ENCODE data around the gene PITPNM3.
"Not testable (repeated sequence)": the region's sequence is repeated elsewhere in the genome, so short reads cannot be mapped to it uniquely, and the experiment has no call there.

Gene PITPNM3

DNA sequence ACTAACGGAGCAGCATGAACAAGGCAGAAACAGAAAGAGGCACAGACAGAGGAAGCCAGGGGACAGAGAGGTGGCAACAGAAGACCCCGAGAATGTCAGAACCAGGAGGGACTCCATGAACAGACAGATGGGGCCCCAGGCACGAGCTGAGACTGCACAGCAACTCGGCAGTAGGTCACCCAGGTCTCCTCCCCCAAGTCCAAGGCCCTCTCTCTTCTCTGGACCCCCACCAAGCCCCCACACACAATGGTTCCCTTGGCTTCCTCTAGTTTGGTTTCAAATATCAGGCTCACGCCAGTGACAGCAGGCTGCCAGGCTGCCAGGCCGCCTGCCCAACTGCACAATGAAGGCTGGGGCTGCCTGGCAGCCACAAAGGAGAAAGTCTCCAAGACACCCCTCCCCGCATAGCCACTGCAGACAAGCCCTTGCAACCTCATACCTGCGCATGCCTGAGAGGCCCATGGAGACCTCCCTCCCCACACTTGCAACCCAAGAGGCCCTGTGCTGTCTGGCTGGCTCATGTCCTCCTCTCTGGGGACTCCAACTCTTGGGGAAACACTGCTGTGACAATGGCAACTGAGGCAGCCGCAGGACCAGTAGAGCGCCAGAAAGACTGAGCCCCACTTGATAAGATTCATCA lies 57.3 kb downstream of the PITPNM3 start:
- DNase-seq (ENCODE audit: low spot score): no peak

DNA sequence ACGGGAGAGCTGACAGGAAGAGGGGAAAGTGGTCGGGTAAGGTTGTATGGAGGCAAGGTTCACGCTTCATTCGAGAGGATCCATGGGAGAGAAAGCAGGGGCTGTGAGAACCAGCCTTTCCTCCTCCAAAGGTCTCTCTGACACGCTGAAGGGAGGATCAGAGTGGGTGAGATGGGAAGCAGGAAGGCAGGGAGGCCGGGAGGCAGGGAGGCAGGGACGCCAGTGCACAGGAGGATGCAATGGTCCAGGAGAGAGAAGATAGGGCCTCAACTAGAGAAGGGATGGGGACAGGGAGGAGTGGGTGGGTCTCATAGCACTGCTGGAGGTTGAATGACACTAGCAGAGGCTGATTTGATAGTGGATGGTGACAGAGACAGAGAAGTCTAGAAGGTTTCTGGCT lies 58.0 kb downstream of the PITPNM3 start:
- DNase-seq (ENCODE audit: low spot score): no peak

DNA sequence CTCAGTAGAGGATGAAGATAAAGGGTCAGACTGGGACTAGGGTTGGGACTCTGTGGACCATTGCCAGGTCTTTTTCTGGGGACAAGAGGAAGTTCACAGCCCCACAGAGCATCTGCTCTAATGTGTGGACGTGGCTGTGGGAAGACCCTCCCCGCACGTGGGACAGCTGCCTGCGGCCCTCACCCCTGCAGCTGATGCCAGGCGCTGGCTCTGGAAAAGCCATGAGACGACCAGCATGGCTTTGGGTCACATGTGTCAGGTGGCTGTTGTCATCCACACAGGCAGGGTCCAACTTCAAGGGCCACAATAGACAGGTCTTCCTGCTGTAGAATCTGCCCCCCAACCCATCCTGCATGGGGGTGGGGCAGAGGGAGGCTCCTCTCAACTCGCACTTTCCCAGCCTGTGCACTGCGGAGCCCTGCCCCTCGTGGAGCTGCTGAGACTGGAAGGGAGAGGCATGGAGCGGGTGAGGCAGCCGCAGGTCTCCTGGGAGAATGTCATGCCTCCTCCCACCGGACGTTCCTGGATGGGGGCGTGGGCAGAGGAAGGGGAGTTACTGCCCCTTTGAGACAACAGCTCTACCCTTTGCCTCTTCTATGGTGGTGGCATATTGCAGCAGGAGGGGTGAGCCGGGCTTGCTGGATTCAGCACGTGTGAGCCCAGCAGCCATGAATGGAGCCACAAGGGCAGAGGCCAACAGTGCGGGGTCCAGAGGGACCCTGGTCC lies 58.7 kb downstream of the PITPNM3 start:
- DNase-seq (ENCODE audit: low spot score): no peak

DNA sequence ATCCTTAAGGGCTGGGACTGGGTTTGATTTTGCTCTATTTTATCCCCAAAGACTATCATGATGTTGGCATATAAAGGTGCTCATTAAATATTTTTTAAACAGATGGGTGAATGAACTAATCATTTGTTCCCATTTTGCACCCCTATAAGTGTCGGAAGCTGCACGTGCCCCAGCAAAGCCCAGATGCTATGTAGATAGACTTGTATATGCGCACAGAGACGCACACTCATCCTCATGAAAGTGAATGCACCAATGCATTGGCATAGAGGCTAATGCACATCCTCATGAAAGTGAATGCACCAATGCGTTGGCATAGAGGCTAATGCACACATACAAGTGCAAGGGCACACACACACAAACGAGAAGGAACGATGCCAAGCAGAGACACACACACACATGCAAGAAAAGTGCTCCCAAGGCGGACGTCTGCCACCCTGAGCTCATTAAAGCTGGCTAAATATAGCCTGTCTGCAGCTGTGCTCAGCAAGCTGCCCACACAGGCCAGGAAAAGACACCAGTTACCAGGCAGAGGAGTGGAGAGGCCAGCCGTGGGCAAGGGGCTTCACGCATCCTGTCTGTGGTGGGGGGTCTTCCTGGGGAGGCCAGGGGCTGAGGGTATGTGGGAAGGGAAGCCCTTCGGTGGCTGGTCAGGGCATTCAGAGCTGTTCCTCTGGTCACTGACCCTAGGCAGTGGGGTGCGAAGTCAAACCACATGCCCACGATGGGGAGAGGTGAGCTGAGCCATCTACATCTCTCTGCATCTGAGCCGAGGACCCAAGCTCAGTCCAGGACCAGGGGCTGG lies 59.5 kb downstream of the PITPNM3 start:
- DNase-seq (ENCODE audit: low spot score): no peak

DNA sequence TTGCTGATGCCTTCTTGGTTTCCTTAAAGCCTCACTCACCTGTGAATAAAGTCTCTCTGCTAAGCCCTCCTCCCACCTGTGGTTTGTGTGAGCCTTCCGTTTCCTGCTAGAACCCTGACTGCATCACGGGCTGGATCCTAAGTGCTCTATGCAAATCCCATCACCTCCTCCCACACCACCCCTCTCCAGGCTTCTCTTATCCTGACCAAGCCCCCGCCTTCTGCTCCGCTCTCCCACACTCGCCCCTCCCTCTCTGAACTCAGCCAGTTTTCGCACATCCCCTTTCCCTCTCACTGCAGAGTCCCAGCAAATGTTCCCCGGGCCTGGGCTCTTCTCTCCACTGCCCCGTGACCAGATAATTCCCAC lies 60.3 kb downstream of the PITPNM3 start:
- DNase-seq (ENCODE audit: low spot score): no peak

DNA sequence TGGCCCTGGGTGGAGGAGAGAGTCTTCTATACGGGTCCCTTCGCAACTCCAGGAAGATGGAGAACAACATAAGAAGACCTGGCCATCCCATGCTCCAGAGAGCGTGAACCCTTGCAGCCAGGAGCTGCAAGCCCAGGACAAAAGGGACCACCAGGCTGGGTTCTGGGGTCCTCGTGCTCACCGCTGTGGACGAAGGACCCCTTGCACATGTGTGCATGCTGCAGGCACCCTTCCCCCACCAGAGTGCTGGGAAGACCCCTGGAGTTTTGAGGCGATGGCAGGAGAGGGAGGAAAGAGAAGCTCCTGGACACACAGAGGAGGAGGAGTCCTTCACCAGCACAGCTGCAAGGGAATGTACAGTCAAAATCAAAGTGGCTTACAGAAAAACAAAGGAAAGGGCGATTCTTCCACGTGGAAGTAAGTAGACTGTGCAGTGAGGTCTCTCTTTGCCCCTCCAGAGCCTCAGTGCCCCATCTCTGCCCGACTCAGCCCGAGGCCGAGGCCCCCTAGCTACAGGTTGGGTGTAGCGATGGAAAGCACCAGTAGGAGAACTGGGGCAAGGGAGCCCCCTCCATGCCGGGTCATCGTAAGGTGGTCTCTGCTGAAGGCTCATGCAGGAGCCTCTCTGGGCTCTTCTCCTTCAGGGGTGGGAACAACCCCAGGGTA lies 60.8 kb downstream of the PITPNM3 start:
- no peak for DNase-seq (ENCODE audit: low spot score)

DNA sequence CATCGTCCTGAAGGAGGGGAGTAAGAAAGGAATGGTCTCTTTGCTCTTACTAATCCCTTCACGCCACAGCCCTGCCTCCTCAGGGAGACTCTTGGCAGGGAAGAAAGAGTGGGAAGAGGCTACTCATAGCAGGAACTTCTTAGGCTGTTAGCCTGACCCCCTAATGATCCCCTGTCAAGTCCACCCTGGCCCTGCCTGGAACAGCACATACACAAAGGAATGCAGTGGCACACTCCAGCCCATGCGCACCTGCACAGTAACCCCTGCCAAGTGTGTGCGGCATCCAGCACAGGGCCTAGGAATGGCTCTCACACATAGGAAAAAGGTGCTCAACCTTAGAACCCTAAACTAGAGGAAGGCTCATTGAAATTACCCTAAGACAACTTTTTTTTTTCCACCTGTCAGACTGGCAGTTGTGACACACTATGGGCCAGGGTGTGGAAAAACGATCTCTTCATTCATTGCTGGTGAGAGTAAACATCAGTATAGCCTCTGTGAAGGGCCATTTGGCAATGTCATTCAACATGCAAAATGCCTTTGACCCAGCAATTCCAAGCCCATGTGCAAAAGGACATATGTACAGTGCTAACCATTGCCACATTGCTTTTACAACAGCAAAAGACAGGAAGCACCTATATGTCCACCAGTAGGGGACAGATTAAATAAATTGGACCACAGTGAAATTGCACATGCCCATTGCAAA lies 62.0 kb downstream of the PITPNM3 start:
- no peak for DNase-seq (ENCODE audit: low spot score)

DNA sequence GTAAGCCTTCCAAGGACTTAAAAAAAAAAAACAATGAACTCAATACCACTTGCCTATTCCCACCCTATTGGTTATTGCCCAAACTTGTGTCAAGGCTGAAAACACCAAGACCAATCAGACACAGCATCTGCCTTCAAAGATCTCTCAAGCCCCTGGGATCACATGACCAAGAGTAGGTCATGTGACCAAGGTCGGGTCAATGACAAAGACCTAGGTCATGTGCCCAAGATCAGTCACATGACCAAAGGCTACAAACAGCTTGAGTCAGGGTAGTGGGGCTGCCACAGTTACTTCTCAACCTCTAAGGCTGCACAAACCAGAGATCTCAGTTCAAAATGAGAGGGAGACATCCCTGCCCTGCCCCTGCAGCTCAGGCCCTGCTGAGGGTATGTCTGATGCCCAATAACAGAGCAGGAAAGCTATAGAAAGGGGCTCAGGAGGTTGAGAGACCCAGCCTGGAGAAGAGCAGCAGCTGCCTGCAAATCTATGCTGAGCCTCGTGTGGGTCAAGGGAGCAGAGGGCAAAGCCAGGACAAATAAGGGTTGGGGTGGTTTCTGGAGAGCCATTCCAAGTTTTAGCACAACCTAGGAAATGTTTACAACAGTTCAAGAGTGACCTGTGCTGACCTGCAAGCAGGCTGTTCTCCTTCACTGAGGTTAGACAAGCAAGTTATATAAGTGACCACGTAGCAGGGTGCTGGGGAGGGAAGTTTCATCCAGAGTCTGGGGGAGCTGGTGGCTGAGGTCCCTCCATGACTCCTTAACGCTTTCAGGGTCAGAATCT lies 63.3 kb downstream of the PITPNM3 start:
- DNase-seq (ENCODE audit: low spot score): no peak

DNA sequence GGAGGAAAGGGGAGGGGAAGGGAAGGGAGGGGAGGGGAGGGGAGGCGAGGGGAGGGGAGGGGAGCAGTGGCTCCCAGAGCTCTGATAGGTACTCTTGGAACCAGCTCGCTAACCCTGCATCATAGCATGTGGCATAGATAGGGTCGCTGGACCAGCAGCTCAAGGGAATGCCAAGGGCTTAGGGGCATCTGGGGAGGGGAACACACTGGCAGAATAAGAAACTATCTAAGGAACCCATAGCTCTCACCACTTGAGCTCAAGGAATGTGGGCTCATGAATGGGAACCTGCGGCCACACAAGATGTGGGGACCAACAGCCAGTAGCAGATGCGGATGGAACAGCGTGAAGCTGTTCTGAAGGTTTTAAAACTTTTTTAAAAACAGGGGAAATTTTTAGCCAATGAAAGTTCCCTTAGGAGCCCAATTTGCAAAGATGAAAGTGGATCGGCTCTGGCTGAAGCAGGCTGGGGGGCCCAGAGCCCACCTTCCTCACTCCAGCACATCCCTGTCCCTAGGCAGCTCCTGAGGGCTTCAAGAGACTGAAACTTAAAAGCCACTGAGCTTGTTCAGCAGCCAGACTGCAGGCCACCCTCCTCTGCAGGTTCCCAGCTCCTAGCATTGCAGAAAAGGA lies 65.2 kb downstream of the PITPNM3 start:
- no peak for DNase-seq (ENCODE audit: low spot score)

DNA sequence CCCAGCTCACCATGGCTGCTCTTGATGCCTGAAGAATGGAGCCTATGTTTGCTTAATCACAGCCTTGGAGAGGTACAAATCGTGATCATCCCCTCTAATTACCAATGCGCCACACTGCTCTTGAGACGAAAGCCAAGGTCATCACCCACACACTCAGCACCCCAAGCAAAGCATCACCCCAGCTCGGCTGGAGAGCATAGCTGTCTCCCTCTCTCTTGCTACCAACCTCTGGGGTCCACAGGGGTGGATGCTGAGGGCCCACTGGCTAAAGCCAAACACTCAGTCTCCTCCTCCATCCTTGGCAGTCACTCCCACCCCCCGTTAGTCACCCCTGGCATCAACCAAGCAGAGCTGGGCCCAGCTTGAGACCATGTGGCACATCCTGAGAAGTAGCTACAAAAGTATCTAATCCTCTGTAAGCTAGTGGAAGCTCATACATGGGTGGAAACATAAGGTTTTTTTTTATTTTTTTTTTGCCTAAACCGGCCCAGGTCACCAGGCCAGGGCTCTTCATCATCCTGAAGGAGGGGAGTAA lies 67.3 kb downstream of the PITPNM3 start:
- no peak for DNase-seq (ENCODE audit: low spot score)

DNA sequence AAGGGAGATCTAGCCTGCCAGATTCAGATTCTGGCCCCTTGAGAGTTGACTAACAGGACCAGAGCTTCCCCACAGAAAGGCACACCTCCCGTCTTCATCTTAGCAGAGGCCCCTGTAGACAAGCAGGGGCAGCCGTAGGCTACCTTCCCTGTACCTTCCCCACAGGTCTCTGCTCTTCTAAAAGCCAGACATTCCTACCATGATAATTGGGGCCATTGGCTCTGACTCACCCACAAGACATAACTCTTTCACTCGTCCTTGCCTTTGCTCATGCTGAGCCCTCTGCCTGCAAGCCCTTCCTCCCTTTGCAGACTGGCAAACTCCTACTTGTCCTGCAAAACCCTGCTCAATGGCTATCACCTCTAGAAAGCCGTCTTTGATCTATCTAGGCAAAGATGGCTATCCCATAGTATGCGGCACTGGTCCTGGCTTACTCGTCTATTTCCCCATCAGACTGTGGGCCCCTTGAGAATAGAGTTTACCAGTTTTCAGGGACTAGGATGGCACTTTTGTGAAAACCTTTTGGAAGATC lies 68.3 kb downstream of the PITPNM3 start:
- DNase-seq (ENCODE audit: low spot score): no peak

DNA sequence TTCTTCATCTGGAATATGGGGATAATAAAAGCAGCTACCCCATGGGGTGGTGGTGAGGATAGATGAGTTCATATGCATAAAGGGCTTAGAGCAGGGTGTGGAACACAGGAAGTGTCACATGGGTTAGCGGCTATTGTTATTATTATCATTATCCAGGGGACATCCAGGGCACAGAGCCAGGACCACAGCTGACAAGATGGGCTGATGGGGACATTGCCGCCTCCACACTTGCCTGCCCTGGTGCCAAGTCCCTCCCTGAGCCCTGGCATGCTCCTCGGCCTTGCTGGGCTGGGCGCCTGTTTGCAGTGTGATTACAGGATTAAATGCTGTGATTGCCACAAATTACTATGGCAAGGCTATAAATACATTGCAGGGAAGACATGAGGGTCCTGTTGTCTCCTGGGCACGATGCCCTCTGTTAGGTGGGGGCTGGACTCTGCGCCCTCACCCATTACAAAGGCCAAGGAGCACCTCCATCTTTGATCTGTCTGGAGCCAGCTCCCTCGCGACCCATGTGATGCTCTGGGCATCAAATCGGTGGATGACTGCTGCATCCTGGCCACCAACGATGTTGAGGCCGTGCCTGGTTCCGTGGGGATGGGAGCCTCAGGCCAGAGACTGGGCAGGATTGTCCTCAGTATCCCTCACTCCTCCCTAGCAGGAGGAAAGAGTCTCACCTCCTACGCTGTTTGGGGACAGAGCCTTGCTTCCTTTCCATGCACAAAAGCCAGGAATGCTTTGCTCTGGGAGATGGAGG lies 68.9 kb downstream of the PITPNM3 start:
- no peak for DNase-seq (ENCODE audit: low spot score)

DNA sequence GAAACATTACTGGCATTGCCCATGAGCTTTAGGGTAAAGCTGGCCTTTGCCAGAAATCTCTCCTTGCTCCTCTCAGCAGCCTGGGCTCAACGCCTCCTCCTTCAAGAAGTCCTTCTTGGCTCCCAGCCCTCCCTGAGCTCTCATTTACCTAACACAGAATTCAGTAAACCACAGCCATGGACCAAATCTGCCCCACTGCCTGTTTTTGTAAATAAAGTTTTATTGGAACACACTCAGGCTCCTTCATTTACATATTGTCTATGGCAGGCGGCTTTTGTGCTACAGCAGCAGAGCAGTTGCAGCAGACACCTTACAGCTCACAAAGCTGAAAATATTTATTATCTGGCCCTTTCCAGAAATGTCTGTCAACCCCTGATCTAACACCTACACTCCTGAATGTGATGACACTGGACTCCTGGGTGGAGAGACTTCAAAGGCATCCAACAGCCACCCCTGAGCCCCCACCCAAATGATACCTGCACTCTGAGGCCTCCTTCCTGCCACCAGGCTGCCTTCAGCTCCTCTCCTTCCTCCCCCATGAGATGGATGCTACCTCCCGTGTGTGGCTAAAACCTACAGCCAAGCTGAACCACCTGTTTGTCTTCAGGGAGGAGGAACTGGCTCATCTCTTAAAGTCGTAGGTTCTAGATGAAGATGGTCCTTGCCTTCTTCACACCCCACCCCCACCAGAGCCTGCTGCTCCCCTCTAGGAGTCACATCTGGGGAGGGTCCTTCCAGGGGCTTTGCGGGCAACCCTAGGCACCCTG lies 70.5 kb downstream of the PITPNM3 start:
- no peak for DNase-seq (ENCODE audit: low spot score)

DNA sequence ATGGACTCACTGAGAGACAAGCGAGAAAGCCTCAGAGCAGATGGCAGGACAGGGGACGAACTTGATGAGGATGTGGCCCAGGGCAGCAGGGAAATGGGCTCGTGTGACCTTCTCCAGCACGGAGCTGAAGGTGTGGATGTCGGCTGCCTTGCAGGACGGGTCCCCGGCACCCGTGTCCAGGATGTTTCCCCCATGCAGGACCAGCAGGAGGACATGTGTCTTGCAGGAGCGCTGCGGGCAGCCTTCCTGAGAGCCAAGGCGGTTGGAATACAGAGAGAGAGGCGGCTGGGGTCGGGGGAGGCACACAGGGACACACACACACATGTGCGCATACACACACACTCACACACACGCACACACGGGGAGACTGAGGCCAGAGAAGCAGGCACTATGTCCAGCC lies 72.8 kb downstream of the PITPNM3 start:
- DNase-seq (ENCODE audit: low spot score): no peak

DNA sequence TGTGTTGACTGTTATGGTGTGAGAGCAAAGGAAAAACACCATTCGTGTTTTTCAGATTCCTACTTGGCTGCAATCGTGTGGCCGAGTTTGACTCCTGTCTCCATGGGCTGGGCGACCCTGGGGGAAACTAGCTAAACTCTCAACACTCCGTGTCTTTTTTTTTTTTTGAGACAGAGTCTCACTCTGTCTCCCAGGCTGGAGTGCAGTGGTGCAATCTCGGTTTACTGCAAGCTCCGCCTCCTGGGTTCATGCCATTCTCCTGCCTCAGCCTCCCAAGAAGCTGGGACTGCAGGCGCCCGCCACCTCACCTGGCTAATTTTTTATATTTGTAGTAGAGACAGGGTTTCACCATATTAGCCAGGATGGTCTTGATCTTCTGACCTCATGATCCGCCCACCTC lies 73.6 kb downstream of the PITPNM3 start:
- not testable (repeated sequence) for DNase-seq (ENCODE audit: low spot score)

DNA sequence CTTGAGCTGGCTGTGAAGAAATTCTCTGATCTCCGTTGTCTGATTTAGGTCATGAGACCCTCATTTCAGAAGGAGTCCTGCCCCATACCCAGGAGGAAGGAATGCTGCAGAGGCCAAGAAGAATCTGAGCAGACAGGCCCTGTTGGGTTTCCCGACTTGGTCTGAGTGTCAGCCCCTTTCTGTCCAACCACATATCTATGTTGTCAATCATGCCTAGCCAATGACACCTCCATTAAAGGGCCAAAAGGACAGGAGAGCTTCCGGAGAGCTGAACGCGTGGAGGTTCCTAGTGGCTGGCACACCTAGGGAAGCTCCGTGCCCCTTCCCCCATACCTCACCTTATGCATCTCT lies 74.3 kb downstream of the PITPNM3 start:
- no peak for DNase-seq (ENCODE audit: low spot score)

DNA sequence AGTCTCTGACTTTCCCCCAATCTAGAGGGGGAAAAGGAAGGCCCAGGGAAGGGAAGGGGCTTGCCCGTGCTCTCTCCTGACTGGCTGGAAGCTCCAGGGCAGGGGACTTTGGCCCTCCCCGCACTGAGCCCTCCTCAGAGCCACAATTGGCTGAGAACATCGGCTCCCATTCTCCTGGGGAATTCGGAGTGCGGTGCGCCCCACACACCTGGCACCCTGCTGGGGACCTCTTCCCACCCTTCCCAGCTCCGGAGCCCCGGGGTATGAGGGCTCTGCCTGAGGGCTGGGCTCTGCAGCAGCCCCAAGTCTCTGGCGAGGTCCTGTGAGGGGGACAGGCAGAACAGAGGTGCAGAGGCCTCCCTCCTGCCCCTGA lies 76.1 kb downstream of the PITPNM3 start:
- DNase-seq (ENCODE audit: low spot score): no peak

DNA sequence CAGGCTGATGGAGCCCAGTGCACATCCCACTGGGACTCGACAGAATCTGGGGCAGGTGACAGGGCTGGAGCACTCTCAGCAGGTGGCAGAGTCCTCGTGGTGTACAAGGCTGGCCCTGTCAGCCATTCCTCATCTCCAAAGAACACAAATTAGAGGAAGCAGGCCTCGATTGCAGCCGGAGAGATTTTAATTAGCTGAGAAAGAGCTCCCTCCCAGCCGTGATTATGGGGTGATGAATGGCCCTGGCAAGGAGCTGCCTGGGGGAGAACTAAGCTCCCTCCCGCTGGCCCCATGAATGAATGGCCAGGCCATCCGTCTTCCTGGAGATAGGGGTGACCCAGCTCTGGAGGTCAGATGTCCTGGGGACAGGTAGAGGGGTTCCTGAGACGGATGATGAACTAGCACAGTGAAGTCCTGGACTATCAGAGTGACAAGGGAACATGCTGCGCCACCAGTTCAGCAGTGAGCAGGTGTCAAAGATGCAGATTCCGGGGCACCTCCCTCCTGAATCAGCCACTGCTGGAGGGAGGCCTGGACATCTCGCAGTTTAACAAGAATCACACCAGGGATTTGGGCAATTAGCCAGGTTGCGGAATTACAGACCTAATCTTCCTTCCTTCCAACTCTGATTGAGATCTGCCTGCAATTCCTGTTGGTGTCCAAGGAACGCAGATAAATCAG lies 76.6 kb downstream of the PITPNM3 start:
- DNase-seq (ENCODE audit: low spot score): no peak

All from CD4-positive, alpha-beta T cell treated with Interleukin-2 at 100 ng/mL for 4 hours (primary cell).